Frontal cortex (tissue), 1 donor: ENCODE data around the gene CDH15. TPM values are rescaled to one million over a fixed set of nuclear protein-coding genes. Genes with fewer than 3 reads are reported as not detected.

Experiments used
- total RNA-seq: library from RNA; depleted of rRNA; stranded (reverse); fragments of >200 nt; gene quantifications from one replicate; pipeline ENCODE4 v1.2.3, GENCODE V29; 2014

Gene CDH15
- total RNA-seq, 1 donor from 2014 or later = 0.41 TPM

Other genes starting within 250 kb of the CDH15 start
- 0.82 TPM for gene CBFA2T3, start 194.5 kb upstream of the CDH15 start, total RNA-seq
- 9.0 TPM for gene ACSF3, start 77.9 kb upstream of the CDH15 start, total RNA-seq
- not detected for gene SLC22A31, start 28.8 kb downstream of the CDH15 start, total RNA-seq
- gene ZNF778, start 46.0 kb downstream of the CDH15 start, total RNA-seq = 14.7 TPM